Adrenal gland (tissue), 5 donors: Measurements from ENCODE around the gene AHNAK2.
A peak's percentile ranks its signal among the peaks of the same experiment; 100 is the strongest.

ENCODE experiments used
- POLR2A ChIP-seq, 2 donors: fragments of 450-650 bp; IDR thresholded peaks; one replicate each; pipeline ENCODE4 v1.6.1; 2017; ENCODE audit warnings: antibody characterized with exemption in 2 of 2, mild to moderate bottlenecking in 2 of 2, moderate library complexity in 1 of 2
- TF ChIP-seq, protein P1 (sequence below), 6 experiments: fragments of 450-650 bp in 4 of 6; fragments of 200-600 bp in 2 of 6; sonication (generic) in 1 of 6; IDR thresholded peaks; 1 replicate in 5 of 6; 2 replicates in 1 of 6; pipeline versions ENCODE4 v1.5.1 to v1.8.0; 2016 to 2021; ENCODE audit warnings: antibody characterized with exemption in 6 of 6, mild to moderate bottlenecking in 2 of 6, moderate library complexity in 1 of 6
- donor health status: DM: no; HTN: no; CAD: no.

DNA sequence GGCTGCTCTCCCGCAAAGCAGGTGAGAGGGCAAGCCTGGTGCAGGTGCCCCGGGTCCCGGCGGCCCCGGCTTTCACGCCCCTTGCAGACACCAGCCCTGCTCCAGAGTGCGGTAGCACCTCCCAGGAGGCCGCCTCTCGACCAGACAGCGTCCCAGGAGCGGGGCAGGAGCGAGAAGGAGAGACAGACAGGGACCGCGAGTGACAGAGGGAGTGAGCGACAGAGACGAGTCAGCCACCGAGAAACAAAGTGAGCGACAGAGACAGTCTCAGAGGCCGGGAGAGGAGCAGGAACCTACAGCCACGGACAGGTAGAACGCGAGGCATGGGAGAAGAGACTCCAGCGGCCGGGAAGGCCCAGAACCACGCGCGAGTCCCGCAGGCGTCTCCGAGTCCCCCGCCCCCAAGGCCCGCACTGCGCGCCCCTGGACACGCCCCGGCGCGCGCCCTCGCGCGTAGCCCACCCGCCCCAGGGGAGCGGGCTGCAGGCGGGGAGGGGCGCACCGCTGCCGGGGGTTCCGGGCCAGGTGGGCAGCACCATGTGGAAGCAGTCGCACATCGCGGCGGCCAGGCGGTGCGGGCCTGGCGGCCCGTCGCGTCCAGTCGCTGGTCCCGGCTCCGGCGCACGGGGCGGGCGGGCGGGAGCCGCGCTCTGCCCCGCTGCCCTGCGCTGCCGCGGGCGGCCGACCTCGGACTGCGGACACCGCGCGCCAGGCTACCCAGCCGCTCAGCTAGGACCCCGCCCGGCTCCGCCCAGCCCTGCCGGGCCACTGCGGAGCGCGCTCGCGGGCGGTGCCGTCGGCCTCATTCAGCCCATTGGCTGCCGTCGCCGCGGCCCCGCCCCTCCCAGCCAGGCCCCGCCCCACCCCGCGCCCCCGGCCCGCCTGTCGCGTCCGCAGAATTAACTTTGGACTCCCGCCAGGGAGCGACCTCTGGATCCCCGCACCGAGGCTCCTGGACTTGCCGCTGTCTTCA is at the start of gene AHNAK2:
- TF ChIP-seq, protein P1, sequence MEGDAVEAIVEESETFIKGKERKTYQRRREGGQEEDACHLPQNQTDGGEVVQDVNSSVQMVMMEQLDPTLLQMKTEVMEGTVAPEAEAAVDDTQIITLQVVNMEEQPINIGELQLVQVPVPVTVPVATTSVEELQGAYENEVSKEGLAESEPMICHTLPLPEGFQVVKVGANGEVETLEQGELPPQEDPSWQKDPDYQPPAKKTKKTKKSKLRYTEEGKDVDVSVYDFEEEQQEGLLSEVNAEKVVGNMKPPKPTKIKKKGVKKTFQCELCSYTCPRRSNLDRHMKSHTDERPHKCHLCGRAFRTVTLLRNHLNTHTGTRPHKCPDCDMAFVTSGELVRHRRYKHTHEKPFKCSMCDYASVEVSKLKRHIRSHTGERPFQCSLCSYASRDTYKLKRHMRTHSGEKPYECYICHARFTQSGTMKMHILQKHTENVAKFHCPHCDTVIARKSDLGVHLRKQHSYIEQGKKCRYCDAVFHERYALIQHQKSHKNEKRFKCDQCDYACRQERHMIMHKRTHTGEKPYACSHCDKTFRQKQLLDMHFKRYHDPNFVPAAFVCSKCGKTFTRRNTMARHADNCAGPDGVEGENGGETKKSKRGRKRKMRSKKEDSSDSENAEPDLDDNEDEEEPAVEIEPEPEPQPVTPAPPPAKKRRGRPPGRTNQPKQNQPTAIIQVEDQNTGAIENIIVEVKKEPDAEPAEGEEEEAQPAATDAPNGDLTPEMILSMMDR (IDR thresholded peaks at IDR 0.05): no peak
- peak in 1 of 2 donors; percentile 47 for TF ChIP-seq POLR2A (IDR thresholded peaks at IDR 0.05)
